Measurements from ENCODE around the gene DIO1. TPM values are rescaled to one million over a fixed set of nuclear protein-coding genes. Genes with fewer than 3 reads are reported as not detected.

DIO1 gene
- total RNA-seq, 6 experiments from 2014 or later: 27.2 to 132 (median 72.1) TPM

- ATAC-seq (no peak), DNase-seq (no peak)
- 100% methylated on average over 1 of the region's 2 CpGs for WGBS (ENCODE audit: insufficient coverage, low coverage, low lambda C conversion rate, missing lambda C conversion rate)
- no peaks in the 10 kb centered on the region for H3K27me3 ChIP-seq
- H3K4me3 ChIP-seq: no peak overlapping the region
- peaks cover 0 to 31% (median 11%) of the 10 kb centered on the region in 4 donors for H3K4me1 ChIP-seq
- H3K36me3 ChIP-seq: peaks cover 0 to 3% (median 0%) of the 10 kb centered on the region in 4 donors
- no peak for TF ChIP-seq POLR2A (IDR thresholded peaks at IDR 0.05)
- TF ChIP-seq CTCF (IDR thresholded peaks at IDR 0.05): no peak
- H3K27ac ChIP-seq: no peak overlapping the region
- no peaks in the 10 kb centered on the region for H3K9me3 ChIP-seq
- intact Hi-C loops (cut with DNase I): loop anchor here in 1 of 2 donors (5.0 kb wide), 1 partner anchor 56 kb away; the partner anchor contains the start of genes IFT25 and LRRC42
Measured at GRCh38 chr1:53891678-53892077, 2.3 kb upstream of the DIO1 start.

DNA sequence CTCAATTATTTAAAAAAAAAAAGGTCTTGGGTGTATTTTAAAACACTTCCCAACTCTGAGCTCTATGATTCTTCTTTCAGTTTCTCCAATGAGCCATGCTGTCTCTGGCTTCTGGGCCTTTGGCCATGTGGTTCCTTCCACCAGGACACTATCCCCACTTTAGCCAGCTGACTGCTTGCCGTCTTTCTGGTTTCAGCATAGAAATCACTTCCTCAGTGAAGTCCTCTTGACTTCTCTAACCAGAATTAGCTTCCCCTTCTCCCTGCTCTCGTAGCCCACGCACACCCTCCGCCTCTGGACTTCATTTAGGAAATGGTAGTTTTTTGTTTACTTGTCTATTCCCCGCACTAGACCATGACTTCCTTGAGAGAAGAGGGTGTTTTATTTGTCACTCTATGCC lies 1.1 kb upstream of the DIO1 start:
- DNase-seq: peak in 1 of 3 donors; percentile 35
- peak overlapping the region; percentile 37 to 92 (median 50) for H3K27ac ChIP-seq
- no peak overlapping the region for H3K4me3 ChIP-seq
- ATAC-seq: peak in 1 of 4 donors; percentile 1
- TF ChIP-seq CTCF (IDR thresholded peaks at IDR 0.05) (no peak), POLR2A (IDR thresholded peaks at IDR 0.05) (no peak)
- intact Hi-C loops (cut with DNase I): loop anchor here in 1 of 2 donors (5.0 kb wide), 1 partner anchor 54 kb away; the partner anchor contains the start of genes IFT25 and LRRC42
- no peaks in the 10 kb centered on the region for H3K9me3 ChIP-seq
- H3K36me3 ChIP-seq: no peaks in the 10 kb centered on the region
- 54% methylated on average over 5 of the region's 5 CpGs for WGBS (ENCODE audit: insufficient coverage, low coverage, low lambda C conversion rate, missing lambda C conversion rate)
- peaks cover 0 to 43% (median 16%) of the 10 kb centered on the region in 4 donors for H3K4me1 ChIP-seq
- no peaks in the 10 kb centered on the region for H3K27me3 ChIP-seq

DNA sequence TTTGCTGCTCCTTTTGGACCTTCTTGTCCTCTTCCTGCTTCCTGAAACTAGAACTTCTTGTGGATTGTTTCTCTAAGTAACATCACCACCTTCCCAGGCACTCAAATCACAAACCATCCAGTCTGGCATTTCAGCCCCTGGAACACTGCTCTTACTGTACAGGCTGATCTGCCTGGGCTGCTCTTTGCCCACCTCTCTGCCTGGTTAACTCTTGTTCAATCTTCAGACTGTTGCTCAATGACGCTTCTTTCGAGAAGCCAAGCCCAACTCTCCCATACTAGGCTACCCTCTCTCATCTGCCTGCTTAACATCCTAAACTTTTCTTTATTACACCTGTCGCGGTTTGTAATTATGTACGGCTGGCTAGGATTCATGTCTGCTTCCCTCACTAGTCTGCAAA lies 657 bp downstream of the DIO1 start:
- ATAC-seq: peak; percentile 2 to 7 (median 4)
- TF ChIP-seq CTCF (IDR thresholded peaks at IDR 0.05) (no peak), POLR2A (IDR thresholded peaks at IDR 0.05) (no peak)
- peaks cover 0 to 49% (median 13%) of the 10 kb centered on the region in 4 donors for H3K4me1 ChIP-seq
- 43% methylated on average over 5 of the region's 5 CpGs for WGBS (ENCODE audit: insufficient coverage, low coverage, low lambda C conversion rate, missing lambda C conversion rate)
- H3K36me3 ChIP-seq: no peaks in the 10 kb centered on the region
- peak overlapping the region; percentile 69 to 92 (median 91) for H3K27ac ChIP-seq
- H3K27me3 ChIP-seq: no peaks in the 10 kb centered on the region
- peak overlapping the region; percentile 36 to 63 (median 51) for H3K4me3 ChIP-seq
- intact Hi-C loops (cut with DNase I): loop anchor here in 1 of 2 donors (5.0 kb wide), 1 partner anchor 53 kb away; the partner anchor contains the start of genes IFT25 and LRRC42
- DNase-seq: no peak
- H3K9me3 ChIP-seq: no peaks in the 10 kb centered on the region

GRCh38 chr1:53895421-53895820 lies 1.4 kb downstream of the DIO1 start:
- H3K4me1 ChIP-seq: peaks cover 0 to 54% (median 17%) of the 10 kb centered on the region in 4 donors
- H3K27ac ChIP-seq: peak overlapping the region; percentile 19 to 92 (median 91)

More at GRCh38 chr1:53895421-53895820, 1.4 kb downstream of the DIO1 start:
- Histone ChIP-seq H3K9me3 (no peaks in the 10 kb centered on the region), H3K36me3 (no peaks in the 10 kb centered on the region), H3K4me3 (peak overlapping the region; percentile 36 to 63 (median 51)), H3K27me3 (no peaks in the 10 kb centered on the region)
- no peak for DNase-seq
- ATAC-seq: no peak
- TF ChIP-seq POLR2A (IDR thresholded peaks at IDR 0.05) (no peak), CTCF (IDR thresholded peaks at IDR 0.05) (no peak)
- intact Hi-C loops (cut with DNase I): no loop called here
- WGBS (ENCODE audit: insufficient coverage, low coverage, low lambda C conversion rate, missing lambda C conversion rate): 18% methylated on average over 6 of the region's 6 CpGs
